ENCODE data around the gene PRICKLE2.

Gene PRICKLE2

DNA sequence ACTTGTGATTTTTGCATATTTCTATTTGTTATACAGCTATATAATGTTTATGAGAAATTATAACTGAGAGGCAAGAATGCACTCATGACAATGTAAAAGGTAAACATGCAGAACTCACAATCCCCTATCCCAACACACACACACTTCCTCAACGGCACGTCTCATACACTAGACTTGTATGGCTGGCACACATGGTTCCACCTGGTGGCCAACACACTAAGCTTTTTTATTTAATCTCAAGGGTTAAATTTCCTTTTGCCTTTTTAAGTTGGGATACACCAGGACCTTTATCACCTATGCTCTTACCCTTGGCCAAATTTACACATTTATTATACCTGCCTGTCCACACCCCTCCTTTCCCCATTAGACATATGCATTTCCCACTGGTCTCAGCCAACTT is 113.4 kb downstream of the PRICKLE2 start:
- Histone ChIP-seq H3K4me3 (ENCODE audit: severe bottlenecking) (no peak overlapping the region), H3K27ac (ENCODE audit: poor library complexity, severe bottlenecking) (no peak overlapping the region), H3K9me3 (ENCODE audit: severe bottlenecking) (peaks cover 4% of the 10 kb centered on the region), H3K27me3 (ENCODE audit: insufficient read depth, poor library complexity, severe bottlenecking) (no peaks in the 10 kb centered on the region), H3K36me3 (ENCODE audit: low read depth) (no peaks in the 10 kb centered on the region), H3K4me1 (ENCODE audit: insufficient read depth, poor library complexity, severe bottlenecking) (no peaks in the 10 kb centered on the region)
- TF ChIP-seq, protein P1, sequence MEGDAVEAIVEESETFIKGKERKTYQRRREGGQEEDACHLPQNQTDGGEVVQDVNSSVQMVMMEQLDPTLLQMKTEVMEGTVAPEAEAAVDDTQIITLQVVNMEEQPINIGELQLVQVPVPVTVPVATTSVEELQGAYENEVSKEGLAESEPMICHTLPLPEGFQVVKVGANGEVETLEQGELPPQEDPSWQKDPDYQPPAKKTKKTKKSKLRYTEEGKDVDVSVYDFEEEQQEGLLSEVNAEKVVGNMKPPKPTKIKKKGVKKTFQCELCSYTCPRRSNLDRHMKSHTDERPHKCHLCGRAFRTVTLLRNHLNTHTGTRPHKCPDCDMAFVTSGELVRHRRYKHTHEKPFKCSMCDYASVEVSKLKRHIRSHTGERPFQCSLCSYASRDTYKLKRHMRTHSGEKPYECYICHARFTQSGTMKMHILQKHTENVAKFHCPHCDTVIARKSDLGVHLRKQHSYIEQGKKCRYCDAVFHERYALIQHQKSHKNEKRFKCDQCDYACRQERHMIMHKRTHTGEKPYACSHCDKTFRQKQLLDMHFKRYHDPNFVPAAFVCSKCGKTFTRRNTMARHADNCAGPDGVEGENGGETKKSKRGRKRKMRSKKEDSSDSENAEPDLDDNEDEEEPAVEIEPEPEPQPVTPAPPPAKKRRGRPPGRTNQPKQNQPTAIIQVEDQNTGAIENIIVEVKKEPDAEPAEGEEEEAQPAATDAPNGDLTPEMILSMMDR (IDR thresholded peaks at IDR 0.05; ENCODE audit: poor library complexity, severe bottlenecking): peak; percentile 20
- ATAC-seq (ENCODE audit: low read depth) (no peak), DNase-seq (ENCODE audit: low spot score) (no peak)

DNA sequence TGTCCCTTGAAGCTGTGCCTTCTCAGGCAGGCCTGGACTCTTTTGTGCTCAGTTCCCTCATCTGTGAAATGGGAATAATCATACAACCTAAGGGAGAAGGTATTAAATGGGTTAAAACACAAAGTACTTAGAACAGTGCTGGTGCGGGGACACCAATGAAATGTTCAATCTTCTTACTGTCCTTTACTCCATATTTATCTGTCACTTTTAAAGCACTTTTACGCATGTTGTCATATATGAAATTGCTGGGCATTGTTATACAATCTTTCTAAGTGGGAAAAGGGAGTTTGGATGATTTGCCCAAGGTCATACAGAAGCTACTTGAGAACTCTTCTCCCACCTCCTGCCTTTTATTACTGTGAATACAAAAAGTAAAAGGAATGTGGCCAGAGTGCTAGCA is 114.2 kb downstream of the PRICKLE2 start:
- TF ChIP-seq, protein P1 (IDR thresholded peaks at IDR 0.05; ENCODE audit: poor library complexity, severe bottlenecking): no peak
- Histone ChIP-seq H3K9me3 (ENCODE audit: severe bottlenecking) (peaks cover 4% of the 10 kb centered on the region), H3K27me3 (ENCODE audit: insufficient read depth, poor library complexity, severe bottlenecking) (no peaks in the 10 kb centered on the region), H3K36me3 (ENCODE audit: low read depth) (no peaks in the 10 kb centered on the region), H3K27ac (ENCODE audit: poor library complexity, severe bottlenecking) (no peak overlapping the region), H3K4me1 (ENCODE audit: insufficient read depth, poor library complexity, severe bottlenecking) (peaks cover under 1% of the 10 kb centered on the region), H3K4me3 (ENCODE audit: severe bottlenecking) (no peak overlapping the region)
- ATAC-seq (ENCODE audit: low read depth) (no peak), DNase-seq (ENCODE audit: low spot score) (no peak)

DNA sequence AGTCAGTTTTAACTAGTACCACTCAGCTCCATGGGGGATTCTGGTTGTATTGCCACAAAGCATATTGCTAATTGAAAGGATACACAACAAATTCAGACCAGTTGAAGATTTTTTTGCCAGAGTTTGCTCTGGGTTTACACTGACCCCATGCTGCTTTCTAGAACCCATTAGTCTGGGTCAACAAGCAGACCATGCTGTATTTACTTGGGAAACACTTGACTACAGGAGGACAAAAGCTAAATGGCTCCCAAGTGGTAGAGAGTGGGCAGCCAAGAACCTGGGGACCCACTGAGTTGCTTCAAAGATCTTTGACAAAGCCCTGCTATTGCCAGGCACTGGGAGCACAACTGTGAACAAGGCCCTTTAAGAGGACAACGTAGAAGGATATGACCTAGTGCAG is 115.2 kb downstream of the PRICKLE2 start:
- Histone ChIP-seq H3K4me3 (ENCODE audit: severe bottlenecking) (no peak overlapping the region), H3K4me1 (ENCODE audit: insufficient read depth, poor library complexity, severe bottlenecking) (peaks cover 11% of the 10 kb centered on the region), H3K27ac (ENCODE audit: poor library complexity, severe bottlenecking) (no peak overlapping the region), H3K36me3 (ENCODE audit: low read depth) (no peaks in the 10 kb centered on the region), H3K9me3 (ENCODE audit: severe bottlenecking) (peaks cover 4% of the 10 kb centered on the region), H3K27me3 (ENCODE audit: insufficient read depth, poor library complexity, severe bottlenecking) (no peaks in the 10 kb centered on the region)
- TF ChIP-seq, protein P1 (IDR thresholded peaks at IDR 0.05; ENCODE audit: poor library complexity, severe bottlenecking): no peak
- no peak for ATAC-seq (ENCODE audit: low read depth)
- DNase-seq (ENCODE audit: low spot score): no peak

- TF ChIP-seq, protein P1 (IDR thresholded peaks at IDR 0.05; ENCODE audit: poor library complexity, severe bottlenecking): no peak
- Histone ChIP-seq H3K27me3 (ENCODE audit: insufficient read depth, poor library complexity, severe bottlenecking) (no peaks in the 10 kb centered on the region), H3K4me3 (ENCODE audit: severe bottlenecking) (no peak overlapping the region), H3K4me1 (ENCODE audit: insufficient read depth, poor library complexity, severe bottlenecking) (peaks cover 17% of the 10 kb centered on the region), H3K9me3 (ENCODE audit: severe bottlenecking) (no peaks in the 10 kb centered on the region), H3K36me3 (ENCODE audit: low read depth) (no peaks in the 10 kb centered on the region), H3K27ac (ENCODE audit: poor library complexity, severe bottlenecking) (no peak overlapping the region)
- DNase-seq (ENCODE audit: low spot score) (no peak), ATAC-seq (ENCODE audit: low read depth) (no peak)
Observed at GRCh38 chr3:64109438-64109837, 115.8 kb downstream of the PRICKLE2 start.

DNA sequence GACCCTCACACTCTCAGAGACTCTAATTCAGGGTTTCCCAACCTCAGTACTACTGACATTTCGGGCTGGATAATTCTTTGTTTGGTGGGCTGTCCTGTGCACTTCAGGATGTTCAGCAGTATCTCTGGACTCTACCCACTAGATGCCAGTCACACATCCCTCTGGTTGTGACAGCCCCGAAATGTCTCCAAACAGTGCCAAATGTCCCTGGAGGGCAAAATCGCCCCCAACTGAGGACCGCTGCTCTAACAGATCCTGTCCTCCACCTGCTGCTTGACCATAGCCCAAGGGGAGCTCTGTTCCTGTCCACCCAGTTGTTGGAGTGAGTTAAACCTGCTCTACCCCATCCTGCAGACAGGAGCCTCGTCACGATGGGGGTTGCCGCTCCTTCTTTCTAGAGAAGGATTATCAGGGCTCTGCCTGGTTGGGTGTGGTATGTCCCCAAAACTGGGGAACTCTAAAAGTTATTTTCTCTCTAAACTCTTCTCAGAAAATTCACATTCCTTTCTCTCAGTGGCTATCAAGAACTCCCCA is 116.4 kb downstream of the PRICKLE2 start:
- Histone ChIP-seq H3K27ac (ENCODE audit: poor library complexity, severe bottlenecking) (no peak overlapping the region), H3K36me3 (ENCODE audit: low read depth) (no peaks in the 10 kb centered on the region), H3K4me3 (ENCODE audit: severe bottlenecking) (no peak overlapping the region), H3K9me3 (ENCODE audit: severe bottlenecking) (no peaks in the 10 kb centered on the region), H3K27me3 (ENCODE audit: insufficient read depth, poor library complexity, severe bottlenecking) (no peaks in the 10 kb centered on the region), H3K4me1 (ENCODE audit: insufficient read depth, poor library complexity, severe bottlenecking) (peaks cover 22% of the 10 kb centered on the region)
- DNase-seq (ENCODE audit: low spot score) (no peak), ATAC-seq (ENCODE audit: low read depth) (no peak)
- TF ChIP-seq, protein P1 (IDR thresholded peaks at IDR 0.05; ENCODE audit: poor library complexity, severe bottlenecking): no peak
